Esophagus mucosa (tissue), 1 donor: ENCODE results near the gene BCL6B. TPM values are rescaled to one million over a fixed set of nuclear protein-coding genes. Genes with fewer than 3 reads are reported as not detected.
A peak's percentile ranks its signal among the peaks of the same experiment; 100 is the strongest.
"Not testable (repeated sequence)": the region's sequence is repeated elsewhere in the genome, so short reads cannot be mapped to it uniquely, and the experiment has no call there.

Experiments used
- ATAC-seq: fragments of 200-7000 bp; cut with Tn5 transposase; one replicate; pipeline ENCODE4 v1.9.1; 2020
- total RNA-seq: library from RNA; stranded (reverse); gene quantifications from one replicate; pipeline ENCODE4 v1.2.4, GENCODE V29; 2023
- donor health status: DM: yes; HTN: yes; CAD: no.

BCL6B gene, protein sequence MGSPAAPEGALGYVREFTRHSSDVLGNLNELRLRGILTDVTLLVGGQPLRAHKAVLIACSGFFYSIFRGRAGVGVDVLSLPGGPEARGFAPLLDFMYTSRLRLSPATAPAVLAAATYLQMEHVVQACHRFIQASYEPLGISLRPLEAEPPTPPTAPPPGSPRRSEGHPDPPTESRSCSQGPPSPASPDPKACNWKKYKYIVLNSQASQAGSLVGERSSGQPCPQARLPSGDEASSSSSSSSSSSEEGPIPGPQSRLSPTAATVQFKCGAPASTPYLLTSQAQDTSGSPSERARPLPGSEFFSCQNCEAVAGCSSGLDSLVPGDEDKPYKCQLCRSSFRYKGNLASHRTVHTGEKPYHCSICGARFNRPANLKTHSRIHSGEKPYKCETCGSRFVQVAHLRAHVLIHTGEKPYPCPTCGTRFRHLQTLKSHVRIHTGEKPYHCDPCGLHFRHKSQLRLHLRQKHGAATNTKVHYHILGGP
- 3.7 TPM for total RNA-seq

DNA sequence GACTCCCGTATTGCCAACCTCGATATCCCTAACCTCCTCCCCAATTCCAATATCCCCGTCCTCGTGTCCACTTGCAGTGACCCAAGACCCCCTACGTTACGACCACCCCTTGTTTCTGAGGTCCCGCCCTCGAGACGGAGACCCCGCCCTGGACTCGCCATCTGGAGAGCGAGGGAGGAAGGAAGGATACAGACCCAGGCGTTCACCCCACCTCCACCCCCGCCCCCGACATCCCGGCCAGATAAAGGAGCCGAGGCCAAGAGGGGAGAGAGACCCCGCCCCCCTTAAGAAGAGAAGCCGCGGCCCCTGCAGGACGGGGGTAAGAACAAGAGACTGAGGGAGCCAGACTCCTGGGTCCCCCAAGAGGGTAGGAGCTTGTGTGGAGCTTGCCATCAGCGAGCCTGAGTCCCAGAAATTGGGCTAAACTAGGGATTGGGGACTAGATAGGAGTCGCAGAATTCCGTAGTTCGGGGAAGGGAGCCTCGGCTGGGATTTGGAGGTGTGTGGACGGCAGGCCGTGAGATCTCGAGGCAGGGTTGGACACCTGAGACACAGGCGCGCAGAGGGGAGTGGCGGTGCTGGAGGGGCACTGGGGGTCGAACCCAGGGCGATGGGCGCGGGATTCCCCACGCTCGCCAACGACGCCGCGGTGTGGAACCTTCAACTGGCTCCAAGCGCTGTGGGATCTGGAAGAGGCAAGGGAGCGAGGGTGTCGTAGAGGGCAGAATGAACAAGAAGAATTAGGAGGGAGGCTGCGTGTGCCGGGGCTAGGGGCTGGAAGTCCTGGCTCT, at the start of gene BCL6B:
Gene BCL6B, plus strand, starts transcription at position 270 of the 791 bp plus-strand sequence. CDS start 622 bp downstream, outside the sequence.
- ATAC-seq = peak; percentile 1

DNA sequence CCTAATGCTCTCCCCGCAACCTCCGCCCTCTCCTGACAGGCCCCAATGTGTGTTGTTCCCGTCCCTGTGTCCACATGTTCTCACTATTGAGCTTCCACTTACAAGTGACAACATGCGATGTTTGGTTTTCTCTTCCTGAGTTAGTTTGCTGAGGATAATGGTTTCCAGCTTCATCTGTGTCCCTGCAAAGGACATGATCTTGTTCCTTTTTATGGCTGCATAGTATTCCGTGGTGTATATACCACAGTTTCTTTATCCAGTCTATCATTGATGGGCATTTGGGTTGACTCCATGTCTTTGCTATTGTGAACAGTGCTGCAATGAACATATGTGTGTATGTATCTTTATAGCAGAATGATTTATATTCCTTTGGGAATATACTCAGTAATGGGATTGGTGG, 43.4 kb upstream of the BCL6B start:
- not testable (repeated sequence) for ATAC-seq

DNA sequence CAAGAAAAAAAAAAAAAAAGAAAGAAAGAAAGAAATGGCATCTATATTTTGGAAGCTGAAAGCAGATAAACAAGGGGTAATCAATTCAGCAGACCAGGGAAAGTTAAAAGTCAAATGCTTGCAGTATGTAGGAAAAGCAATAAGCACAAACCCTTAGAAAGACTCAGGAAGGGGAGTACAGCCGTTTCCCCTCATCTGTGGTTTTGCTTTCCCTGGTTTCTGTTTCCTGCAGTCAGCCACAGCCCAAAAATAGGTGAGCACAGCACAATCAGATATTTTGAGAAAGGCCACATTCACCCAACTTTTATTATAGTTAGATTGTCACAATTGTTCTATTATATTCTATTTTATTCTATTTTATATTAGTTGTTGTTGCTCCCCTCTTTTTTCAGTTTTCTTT, 41.4 kb upstream of the BCL6B start:
- no peak for ATAC-seq

DNA sequence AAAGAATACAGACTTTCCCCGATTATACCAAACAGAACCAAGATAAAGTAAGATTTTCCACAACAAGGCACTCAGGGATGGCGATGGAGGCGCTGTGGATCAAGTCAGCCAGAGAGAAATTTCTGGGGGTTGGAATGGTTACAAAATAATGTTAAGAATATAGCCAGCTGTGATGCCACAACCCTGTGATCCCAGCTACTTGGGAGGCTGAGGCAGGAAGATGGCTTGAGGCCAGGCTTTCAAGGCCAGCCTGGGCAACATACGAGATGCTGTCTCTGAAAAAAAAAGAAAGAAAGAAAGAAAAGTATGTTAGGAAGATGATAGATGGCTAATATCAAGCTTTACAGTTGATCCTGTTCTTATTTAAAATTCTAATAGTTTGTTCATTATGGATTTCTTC, 37.6 kb upstream of the BCL6B start:
- ATAC-seq = no peak

DNA sequence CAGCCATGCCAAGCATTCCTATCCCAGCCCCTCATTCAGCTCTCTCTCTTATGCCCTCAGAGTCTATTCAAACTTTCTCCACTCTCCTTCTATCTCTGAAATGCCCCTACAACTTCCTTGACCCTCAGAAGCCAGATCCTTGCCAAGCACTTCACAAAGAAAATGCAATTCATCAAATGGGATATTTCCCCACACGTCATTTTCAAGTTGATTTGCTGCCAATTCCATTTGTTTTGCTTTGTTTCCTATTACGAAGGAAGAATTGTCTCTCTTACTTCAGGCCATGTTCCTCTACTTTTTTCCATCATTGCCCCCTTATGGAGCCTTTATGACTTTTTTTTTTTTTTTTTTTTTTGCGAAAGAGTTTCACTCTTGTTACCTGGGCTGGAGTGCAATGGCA, 36.2 kb upstream of the BCL6B start:
- no peak for ATAC-seq

DNA sequence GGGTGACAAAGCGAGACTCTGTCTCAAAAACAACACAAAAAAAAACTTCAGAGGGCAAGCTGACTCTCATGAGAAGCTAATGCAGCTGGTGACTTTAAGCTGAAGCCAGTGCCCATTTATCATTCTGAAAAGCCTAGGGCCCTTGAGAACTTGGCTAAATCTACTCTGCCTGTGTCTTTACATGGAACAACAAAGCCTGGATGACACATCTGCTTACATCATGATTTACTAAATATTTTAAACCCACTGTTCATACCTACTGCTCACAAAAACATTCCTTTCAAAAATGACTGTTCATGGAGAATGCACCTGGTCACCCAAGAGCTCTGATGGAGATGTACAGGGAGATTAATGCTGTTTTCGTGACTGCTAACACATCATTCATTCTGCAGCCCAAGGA, 33.1 kb upstream of the BCL6B start:
- peak; percentile 78 for ATAC-seq

DNA sequence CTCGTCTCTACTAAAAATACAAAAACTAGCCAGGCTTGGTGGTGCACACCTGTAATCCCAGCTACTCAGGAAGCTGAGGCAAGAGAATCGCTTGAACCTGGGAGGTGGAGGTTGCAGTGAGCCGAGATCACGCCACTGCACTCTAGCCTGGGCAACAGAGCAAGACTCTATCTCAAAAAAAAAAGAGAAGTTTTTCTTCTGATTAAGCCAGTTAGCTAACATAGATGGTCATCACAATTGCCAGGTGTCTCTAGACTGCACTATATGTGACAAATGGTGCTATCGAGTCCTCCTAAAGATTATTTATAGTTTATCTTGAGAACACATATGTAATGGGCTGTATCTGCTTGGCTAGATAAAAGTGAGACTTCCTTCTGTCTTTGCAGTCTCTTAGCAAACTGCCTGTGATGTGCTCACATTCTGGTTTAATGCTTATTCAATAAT, 29.2 kb upstream of the BCL6B start:
- ATAC-seq = not testable (repeated sequence)

DNA sequence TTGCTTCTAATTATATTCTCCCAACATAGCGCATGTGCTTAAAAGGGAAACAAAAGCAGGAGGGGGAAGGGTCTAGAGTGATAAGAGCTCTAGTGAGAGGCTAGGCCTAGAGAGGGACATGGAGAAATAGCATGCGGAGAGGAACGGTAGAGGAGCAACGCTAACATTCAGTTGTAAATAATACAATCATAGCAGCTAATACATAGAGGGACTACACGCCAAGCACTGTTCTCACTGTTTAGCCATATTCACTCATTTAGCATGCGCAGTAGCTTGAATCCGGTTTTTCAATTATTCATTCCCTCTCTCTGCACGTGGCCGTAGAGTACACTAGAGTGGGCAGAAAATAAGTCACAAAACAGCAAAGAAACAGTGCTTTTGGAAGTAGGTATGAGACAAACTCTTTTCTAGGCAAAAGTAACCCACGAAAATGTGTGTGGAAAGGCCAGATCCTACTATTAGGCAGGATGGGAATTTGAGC, 28.7 kb upstream of the BCL6B start:
- ATAC-seq = no peak

DNA sequence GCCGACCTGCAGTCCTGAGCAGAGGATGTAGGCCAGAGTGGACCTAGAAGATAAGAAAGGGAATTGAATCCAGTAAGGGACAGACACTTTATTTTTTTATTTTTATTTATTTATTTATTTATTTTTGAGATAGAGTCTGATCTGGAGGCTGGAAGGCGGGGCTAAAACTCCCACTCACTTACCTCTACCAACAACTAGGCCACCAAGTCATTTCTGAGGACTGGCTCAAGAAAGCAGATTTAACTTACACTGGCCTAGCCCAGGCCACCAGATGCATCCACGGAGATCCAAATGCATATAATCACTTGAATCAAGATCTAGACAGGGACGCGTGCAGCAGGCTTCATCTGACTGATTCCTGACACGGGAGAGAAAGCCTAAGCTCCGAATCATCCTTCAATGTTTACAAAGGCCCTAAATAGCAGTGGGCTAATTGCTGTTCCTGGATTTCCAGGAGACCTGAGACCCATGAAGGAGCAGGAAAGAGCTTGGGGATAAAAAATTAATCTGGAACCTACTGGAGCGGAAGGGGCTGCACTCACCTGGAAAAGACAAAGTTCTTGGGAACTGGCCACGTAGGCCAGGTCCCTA, 28.1 kb upstream of the BCL6B start:
- ATAC-seq = no peak

DNA sequence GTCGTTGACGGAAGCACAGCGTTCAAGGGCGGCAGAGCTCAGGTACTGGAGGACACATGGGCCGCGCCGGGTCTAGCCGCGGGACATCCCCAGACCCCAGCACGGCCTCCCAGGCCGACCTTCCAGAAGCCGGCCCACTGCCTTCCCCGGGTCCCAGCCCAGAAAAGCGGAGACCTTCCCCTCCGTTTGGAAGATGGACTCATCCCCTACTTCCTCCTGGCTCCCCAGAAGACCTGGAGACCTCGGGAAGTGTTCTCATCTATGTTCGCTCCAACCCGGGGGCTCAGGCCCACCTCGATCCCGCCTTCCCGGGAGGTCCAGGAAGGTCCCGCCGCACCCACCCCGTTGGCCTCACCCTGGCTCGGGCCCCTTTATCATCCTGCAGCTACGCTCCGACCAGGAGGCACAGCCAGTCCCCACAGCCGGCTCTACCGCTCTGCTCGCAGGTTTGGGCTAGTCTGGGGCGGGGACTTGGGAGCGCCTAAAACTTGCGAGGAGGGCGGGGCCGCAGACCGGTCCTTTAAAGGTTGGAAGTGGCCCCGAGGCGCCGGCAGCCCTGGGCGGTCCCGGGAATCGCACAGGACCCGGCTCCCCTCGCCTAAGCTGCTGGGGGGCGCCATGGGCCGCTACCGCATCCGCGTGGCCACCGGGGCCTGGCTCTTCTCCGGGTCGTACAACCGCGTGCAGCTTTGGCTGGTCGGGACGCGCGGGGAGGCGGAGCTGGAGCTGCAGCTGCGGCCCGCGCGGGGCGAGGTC, 27.2 kb upstream of the BCL6B start, which contains the start of gene ALOX12:
Gene ALOX12, plus strand, starts transcription at position 550 of the 756 bp plus-strand sequence. Its CDS starts 69 bp downstream, at position 619.
- ATAC-seq = peak; percentile 95

DNA sequence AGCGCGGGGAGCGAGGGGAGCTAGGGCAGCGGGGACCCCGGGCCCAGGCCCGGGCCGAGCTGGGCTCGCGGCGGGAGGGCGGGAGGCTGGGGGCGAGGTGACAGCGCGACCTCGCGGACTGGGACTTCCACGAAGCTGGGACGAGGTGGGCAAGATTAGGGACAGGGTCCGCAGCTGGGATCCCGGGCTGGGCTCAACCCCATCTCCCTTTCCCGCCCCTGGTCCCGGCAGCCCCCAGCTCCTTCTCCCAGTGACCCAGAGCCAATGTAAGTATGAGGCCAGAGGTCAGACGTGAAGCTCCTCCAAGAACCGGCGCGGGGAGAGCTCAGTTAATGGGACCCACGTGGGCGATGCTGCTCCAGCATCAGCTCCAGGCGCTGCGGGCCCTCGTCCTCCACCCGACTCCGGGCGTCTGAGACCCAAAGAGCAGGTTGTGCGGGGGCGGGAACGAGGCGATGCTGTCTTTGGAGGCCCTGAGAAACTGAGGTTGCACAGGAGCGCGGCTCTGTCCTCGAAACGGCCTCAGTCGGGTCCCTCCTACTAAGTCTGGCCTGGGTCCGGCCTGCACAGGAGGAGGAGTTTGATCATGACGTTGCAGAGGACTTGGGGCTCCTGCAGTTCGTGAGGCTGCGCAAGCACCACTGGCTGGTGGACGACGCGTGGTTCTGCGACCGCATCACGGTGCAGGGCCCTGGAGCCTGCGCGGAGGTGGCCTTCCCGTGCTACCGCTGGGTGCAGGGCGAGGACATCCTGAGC, 26.4 kb upstream of the BCL6B start:
- peak; percentile 3 for ATAC-seq

DNA sequence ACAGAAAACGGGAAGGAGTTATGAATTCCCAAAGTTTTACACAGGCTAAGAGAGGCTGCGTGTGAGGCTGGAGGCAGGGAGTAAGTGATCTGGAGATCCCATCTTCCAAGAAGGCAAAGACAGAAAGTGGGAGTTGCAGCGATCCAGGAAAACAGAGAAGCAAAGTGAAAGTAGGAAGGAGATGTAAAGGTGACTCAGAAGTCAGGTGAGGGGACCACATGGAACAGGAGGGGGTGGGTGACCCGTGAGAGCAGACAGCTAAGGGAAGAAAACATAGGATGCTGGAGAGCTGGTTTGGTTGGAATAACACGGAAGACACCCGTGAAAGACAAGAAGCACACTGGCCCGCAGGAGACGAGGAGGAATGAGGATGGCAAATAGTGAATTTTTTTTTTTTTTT, 25.7 kb upstream of the BCL6B start:
- no peak for ATAC-seq

DNA sequence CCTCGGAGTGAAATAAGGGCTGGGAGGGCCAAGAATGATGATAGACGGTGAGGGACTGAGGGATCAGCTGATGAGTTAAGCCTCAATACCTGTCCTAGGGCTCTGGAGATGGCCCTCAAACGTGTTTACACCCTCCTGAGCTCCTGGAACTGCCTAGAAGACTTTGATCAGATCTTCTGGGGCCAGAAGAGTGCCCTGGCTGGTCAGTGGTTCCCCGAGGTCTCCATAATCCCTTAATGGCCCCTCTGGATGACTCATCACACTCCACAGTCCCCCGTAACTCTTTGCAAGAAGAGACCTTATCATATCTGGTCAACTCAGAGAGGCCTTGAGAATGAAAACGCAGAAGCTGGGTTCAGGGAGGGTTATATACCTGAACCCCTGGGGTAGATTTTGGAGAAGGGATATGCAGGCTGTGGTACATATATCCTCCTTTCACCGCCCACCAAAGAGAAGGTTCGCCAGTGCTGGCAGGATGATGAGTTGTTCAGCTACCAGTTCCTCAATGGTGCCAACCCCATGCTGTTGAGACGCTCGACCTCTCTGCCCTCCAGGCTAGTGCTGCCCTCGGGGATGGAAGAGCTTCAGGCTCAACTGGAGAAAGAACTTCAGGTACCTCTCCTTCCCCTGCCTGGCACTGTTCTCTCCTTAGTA, 23.9 kb upstream of the BCL6B start:
- ATAC-seq = no peak

DNA sequence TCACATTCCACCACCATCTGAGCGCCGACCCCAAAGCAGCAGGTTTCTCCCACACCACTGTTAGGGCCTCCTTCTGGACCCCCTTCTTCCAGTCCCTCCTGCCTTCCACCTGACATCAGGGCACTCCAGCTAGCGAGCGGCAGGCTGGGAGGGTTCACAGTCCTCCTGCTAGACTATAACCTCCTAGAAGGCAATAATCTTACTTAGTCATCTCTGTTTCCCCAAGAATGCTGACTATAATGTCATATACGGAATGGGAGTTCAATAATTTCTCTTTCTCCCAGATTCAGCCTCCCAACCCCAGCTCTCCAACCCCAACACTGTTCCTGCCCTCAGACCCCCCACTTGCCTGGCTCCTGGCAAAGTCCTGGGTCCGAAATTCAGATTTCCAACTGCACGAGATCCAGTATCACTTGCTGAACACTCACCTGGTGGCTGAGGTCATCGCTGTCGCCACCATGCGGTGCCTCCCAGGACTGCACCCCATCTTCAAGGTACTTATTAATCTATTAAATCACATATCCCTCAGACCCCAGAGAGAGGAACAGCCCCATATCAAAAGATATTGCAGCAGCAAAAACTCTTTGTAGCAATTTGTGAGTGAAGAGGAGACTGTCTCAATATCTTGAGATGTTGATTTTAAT, 21.4 kb upstream of the BCL6B start:
- ATAC-seq = peak; percentile 29

DNA sequence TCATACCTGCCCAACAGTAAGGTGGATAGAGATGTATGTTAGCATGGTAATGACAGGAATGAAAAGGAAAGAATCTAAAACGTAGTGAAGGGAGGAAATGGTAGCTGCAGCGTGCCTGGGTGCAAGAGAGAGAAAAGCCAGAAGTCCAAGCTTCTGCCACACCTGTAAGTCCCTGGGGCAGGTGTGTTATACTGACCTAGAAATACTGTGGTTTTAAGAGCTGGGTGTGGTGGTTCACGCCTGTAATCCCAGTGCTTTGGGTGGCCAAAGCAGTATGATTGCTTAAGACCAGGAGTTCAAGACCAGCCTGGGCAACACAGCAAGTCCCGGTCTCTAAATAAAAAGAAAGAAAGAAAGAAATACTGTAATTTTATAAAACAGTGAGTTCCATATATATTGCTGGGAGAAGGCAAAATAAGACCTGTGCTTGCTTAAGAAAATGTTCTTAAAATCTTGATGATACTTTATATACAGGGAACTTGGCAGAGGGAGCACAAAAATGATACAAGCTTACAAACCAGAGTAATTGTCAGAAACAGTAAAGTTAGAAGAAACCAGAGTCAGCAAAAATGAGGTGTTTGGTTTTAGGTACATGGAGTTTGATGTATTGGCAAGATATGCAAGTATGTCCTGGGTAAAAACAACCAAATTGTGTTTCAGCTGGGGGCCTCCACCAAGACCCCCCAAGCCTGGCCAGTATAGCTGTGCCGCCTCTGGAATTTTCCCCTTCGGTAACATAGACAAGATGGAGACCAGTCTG, 20.4 kb upstream of the BCL6B start:
- ATAC-seq = peak; percentile 12

DNA sequence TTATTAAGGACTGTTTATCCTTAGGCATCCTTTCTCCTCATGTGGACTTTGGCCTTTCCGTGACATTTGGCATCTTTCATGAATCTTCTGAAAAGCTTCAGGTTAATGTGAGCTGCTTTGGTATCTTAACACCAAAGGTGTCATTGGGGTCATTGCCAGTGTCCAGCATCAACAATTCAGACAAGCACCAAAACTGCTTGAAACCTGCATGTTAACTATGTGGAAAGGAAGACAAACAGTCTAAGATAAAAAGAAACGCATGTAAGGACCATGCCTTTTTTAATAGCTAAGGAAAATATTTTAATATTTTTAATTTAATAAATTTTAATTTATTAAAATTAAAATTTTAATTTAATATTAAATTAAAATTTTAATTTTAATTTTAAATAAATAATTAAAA, 19.1 kb upstream of the BCL6B start:
- no peak for ATAC-seq

DNA sequence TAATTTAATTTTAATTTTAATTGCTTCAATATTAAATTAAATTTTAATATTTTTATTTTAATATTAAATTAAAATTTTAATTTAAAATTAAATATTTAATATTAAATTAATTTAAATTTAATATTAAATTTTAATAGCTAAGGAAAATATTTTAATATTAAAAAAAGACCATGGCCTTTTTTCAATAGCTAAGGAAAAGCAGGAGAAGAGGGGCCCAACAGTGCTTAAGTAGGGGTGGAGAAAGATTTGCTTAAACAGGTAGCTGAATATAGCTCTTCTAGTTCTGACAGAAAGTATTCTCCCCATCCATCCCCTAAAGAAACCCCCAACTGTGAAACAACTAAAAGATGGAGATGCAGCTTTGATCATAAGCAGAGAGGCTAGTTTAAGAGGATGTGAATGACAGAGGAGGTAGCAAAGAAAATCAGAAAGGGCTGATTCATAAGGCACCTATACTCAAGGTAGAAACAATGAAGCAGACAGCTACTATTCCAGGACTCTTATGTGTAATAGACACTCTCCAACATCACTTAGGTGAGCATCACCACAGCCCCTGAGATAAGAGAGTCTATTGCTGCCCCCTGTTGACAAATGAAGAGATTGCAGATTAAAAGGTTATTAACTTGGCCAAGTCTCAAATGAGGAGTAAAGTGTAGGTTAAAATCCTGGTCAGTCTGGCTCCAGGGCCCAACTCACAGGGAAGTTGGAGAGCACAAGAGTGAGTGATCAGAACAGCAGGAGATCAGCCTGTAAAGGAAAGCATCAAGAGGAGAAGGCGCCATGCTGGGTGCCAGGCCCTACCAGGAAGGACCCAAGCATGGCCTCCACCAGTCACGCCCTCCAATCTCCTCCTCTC, 18.2 kb upstream of the BCL6B start:
- peak; percentile 74 for ATAC-seq

DNA sequence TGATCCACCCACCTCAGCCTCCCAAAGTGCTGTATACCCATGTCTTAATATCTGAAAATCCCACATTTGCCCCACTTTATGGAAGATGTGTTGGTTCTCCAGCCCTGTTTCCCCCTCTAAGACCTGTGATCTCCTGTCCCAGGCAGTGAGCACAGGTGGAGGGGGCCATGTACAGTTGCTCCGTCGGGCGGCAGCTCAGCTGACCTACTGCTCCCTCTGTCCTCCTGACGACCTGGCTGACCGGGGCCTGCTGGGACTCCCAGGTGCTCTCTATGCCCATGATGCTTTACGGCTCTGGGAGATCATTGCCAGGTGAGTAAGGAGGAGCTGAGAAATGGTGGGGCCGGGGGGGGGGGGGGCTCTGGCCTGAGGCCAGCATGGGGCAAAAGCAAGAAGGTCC, 17.1 kb upstream of the BCL6B start:
- no peak for ATAC-seq

DNA sequence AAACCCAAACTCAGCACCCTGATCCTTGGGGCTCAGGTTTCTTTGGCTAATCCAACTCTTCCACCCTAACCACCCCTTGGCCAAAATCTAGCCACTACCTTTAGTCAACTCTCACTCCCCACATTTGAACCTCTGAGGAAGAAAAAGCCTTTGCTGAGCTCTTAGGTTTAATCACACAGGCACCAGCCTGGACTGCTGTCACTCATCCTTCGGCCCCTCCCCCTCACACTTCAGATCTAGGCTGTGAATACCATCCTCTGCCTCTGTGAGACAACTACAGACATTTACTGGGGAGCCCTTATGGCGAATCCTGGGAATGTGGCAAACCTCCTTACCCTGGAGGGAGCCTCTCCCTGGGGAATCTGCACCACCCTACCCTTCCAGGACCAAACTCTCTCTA, 15.7 kb upstream of the BCL6B start:
- ATAC-seq = no peak
